Ascending aorta (tissue), 2 donors: ENCODE data around the gene TUBG1. TPM values are rescaled to one million over a fixed set of nuclear protein-coding genes. Genes with fewer than 3 reads are reported as not detected.

ENCODE experiments used
- DNase-seq, 2 donors: peaks; one replicate each; pipeline ENCODE4 v3.0.0-alpha.2; 2019; ENCODE audit warnings: low spot score in 2 of 2
- H3K27ac ChIP-seq, 2 donors: fragments of 200-600 bp; sonication (generic); one replicate each; pipeline ENCODE4 v1.5.1; 2016 to 2017; ENCODE audit warnings: mild to moderate bottlenecking in 1 of 2
- H3K27me3 ChIP-seq: fragments of 200-600 bp; sonication (generic); one replicate; pipeline ENCODE4 v1.5.1; 2017
- H3K36me3 ChIP-seq, 2 donors: fragments of 200-600 bp; sonication (generic); one replicate each; pipeline ENCODE4 v1.5.1; 2016
- H3K4me1 ChIP-seq, 2 donors: fragments of 200-600 bp; sonication (generic); one replicate each; pipeline ENCODE4 v1.5.1; 2016 to 2017; ENCODE audit warnings: mild to moderate bottlenecking in 1 of 2
- H3K4me3 ChIP-seq, 2 donors: fragments of 200-600 bp; sonication (generic); one replicate each; pipeline ENCODE4 v1.5.1; 2016 to 2017; ENCODE audit warnings: mild to moderate bottlenecking in 1 of 2
- H3K9me3 ChIP-seq, 2 donors: fragments of 200-600 bp; sonication (generic); one replicate each; pipeline ENCODE4 v1.5.1; 2016
- intact Hi-C: fragments of 100-400 bp; cut with DNase I; formaldehyde crosslinking; loops from one replicate; pipeline ENCODE4 v1.15.1; 2023
- total RNA-seq: library from RNA; depleted of rRNA; stranded (reverse); fragments of >200 nt; gene quantifications from one replicate; pipeline ENCODE4 v1.1.0, GENCODE V29; 2016
- TF ChIP-seq, protein P1 (sequence below), 3 experiments: fragments of 200-600 bp in 2 of 3; fragments of 450-650 bp in 1 of 3; sonication (generic) in 2 of 3; IDR thresholded peaks; one replicate each; pipeline ENCODE4 v1.5.1; 2016 to 2019; ENCODE audit warnings: antibody characterized with exemption in 3 of 3, mild to moderate bottlenecking in 1 of 3, moderate library complexity in 1 of 3

TUBG1 gene
- total RNA-seq, 1 donor from 2014 or later: 10.5 TPM

DNA sequence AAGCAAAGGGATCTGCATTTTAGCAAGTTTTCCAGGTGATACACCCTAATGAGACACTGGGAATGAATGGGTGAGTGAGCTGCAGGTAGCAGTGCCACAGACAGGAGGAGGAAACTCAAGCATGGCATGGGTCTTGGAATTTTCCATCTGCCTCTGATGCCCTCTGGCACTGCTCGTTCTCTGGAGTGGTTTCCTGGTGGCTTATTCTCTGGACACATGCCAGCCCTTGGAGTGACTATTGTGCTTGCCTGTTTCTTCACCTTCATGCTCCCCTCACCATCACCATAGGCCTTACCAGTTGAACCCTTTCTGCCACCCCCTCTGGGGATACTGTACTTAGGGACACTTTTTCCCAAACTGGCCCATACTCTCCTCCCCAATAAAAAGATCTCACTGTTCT lies 45.9 kb upstream of the TUBG1 start:
- no peak for DNase-seq
- H3K4me1 ChIP-seq: peaks cover 5 to 37% of the 10 kb centered on the region in 2 donors
- peaks cover 16 to 21% of the 10 kb centered on the region in 2 donors for H3K36me3 ChIP-seq
- TF ChIP-seq, protein P1, sequence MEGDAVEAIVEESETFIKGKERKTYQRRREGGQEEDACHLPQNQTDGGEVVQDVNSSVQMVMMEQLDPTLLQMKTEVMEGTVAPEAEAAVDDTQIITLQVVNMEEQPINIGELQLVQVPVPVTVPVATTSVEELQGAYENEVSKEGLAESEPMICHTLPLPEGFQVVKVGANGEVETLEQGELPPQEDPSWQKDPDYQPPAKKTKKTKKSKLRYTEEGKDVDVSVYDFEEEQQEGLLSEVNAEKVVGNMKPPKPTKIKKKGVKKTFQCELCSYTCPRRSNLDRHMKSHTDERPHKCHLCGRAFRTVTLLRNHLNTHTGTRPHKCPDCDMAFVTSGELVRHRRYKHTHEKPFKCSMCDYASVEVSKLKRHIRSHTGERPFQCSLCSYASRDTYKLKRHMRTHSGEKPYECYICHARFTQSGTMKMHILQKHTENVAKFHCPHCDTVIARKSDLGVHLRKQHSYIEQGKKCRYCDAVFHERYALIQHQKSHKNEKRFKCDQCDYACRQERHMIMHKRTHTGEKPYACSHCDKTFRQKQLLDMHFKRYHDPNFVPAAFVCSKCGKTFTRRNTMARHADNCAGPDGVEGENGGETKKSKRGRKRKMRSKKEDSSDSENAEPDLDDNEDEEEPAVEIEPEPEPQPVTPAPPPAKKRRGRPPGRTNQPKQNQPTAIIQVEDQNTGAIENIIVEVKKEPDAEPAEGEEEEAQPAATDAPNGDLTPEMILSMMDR (IDR thresholded peaks at IDR 0.05): no peak
- intact Hi-C loops: loop anchor here (5.0 kb wide), 1 partner anchor 114 kb away; the partner anchor contains the start of gene PLEKHH3
- H3K27me3 ChIP-seq: no peaks in the 10 kb centered on the region
- peak overlapping the region in 1 of 2 donors; percentile 84 for H3K4me3 ChIP-seq
- peak overlapping the region in 1 of 2 donors; percentile 19 for H3K27ac ChIP-seq
- H3K9me3 ChIP-seq: no peaks in the 10 kb centered on the region

DNA sequence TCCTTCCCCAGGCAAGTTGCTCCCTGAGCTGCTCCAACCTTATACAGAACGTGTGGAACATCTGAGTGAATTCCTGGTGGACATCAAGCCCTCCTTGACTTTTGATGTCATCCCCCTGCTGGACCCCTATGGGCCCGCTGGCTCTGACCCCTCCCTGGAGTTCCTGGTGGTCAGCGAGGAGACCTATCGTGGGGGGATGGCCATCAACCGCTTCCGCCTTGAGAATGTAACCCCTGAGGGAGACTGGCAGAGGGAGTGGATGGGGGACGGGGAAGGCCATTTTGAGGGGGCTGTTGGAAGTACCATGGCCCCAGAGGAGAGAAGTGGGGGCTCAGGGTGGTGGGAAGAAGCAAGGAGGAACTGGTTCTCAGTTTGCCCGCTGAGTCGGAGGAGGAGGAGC lies 45.5 kb upstream of the TUBG1 start:
- TF ChIP-seq, protein P1 (IDR thresholded peaks at IDR 0.05): no peak
- Histone ChIP-seq H3K4me1 (peaks cover 5 to 37% of the 10 kb centered on the region in 2 donors), H3K9me3 (no peaks in the 10 kb centered on the region), H3K36me3 (peaks cover 19 to 25% of the 10 kb centered on the region in 2 donors), H3K4me3 (no peak overlapping the region), H3K27me3 (no peaks in the 10 kb centered on the region), H3K27ac (peak overlapping the region in 1 of 2 donors; percentile 19)
- intact Hi-C loops: loop anchor here (5.0 kb wide), 1 partner anchor 113 kb away; the partner anchor contains the start of gene PLEKHH3
- no peak for DNase-seq

DNA sequence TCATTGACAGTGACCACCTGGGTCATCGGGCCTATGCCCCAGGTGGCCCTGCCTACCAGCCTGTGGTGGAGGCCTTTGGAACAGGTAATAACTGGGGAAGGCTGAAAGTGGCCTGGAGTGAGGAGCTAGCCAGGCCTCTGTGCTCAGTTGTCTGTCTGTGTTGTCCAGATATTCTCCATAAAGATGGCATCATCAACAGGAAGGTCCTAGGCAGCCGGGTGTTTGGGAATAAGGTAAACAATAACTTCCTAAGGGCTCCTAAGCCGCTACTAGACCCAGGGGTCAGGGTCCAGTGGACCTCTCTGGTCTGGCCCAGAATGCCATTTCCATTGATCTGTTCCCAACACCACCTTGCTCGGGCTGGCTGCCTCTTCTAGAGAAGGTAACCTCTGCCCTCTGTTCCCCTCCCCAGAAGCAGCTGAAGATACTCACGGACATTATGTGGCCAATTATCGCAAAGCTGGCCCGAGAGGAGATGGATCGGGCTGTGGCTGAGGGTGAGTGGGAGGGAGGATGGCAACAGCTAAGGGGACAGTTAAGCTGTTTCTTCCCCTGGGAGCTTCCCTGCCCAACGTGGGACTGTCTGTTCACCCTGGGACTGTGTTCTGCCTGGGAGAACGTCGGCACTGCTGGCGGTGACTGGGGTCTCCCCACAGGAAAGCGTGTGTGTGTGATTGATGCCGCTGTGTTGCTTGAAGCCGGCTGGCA lies 44.5 kb upstream of the TUBG1 start:
- TF ChIP-seq, protein P1 (IDR thresholded peaks at IDR 0.05): no peak
- H3K4me3 ChIP-seq: no peak overlapping the region
- peaks cover 27 to 35% of the 10 kb centered on the region in 2 donors for H3K36me3 ChIP-seq
- no peak overlapping the region for H3K27ac ChIP-seq
- H3K9me3 ChIP-seq: no peaks in the 10 kb centered on the region
- H3K27me3 ChIP-seq: no peaks in the 10 kb centered on the region
- peaks cover 5 to 37% of the 10 kb centered on the region in 2 donors for H3K4me1 ChIP-seq
- no peak for DNase-seq
- intact Hi-C loops: loop anchor here (5.0 kb wide), 1 partner anchor 112 kb away; the partner anchor contains the start of gene PLEKHH3

DNA sequence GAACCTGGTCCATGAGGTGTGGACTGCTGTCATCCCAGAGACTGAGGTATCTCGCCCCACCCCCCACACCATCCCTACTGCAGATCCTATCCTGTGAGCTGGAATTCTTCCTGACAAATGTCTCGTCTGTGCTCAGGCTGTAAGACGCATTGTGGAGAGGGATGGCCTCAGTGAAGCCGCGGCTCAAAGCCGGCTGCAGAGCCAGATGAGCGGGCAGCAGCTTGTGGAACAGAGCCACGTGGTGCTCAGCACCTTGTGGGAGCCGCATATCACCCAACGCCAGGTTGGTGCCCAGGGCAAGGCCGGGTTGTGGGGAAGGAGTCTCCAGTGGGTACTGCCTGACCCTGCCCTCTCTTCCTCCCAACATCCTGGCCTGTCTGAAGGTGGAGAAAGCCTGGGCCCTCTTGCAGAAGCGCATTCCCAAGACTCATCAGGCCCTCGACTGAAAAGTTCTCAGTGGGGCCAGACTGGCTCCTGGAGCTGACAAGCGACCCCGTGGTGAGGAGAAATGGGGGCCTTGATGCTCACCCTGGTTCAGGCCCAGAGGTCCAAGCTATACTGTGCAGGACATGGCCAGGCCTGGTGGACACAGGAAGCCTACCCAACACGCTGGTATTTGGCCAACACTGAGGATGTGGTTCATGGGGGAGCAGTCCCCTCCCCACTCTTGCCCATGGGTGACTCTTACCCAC lies 43.8 kb upstream of the TUBG1 start:
- Histone ChIP-seq H3K36me3 (peaks cover 29 to 42% of the 10 kb centered on the region in 2 donors), H3K4me3 (no peak overlapping the region), H3K27ac (peak overlapping the region; percentile 89 to 97), H3K9me3 (no peaks in the 10 kb centered on the region), H3K4me1 (peaks cover 5 to 37% of the 10 kb centered on the region in 2 donors), H3K27me3 (no peaks in the 10 kb centered on the region)
- TF ChIP-seq, protein P1 (IDR thresholded peaks at IDR 0.05): no peak
- intact Hi-C loops: loop anchor here (1.0 kb wide), 1 partner anchor 29 kb away; the partner anchor contains the start of gene NAGLU
- DNase-seq: no peak

DNA sequence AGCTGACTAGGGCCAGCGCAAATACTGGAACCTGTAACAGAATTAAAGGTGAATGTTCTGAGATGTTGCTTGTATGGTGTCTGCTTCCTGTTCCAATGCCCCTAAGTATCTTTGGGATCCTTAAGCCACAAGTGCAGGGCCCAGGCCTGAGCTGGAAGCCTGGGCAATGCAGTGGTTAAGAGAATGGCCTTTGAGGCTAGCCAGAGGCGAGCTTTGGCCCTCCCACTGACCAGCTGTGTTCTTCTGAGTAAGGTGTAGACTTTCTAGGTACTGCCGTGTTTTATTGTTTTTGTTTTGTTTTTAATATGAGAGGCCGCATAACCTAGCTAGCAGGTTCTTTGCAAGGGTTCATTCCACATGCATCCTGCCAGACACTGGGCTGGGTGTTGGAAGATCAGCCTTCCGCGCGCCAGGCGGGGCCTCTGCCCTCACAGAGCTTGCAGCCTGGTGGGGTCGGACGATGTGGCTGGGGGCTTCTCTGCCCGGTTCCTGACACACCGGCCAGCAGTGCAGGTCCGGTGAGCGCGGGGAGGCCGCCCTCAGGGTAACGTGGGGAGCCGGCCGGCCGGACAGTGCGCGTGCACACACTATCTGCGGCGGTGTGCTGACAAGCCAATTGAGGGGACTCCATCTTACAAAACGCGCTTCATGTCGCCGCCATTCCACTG lies 43.1 kb upstream of the TUBG1 start:
- TF ChIP-seq, protein P1 (IDR thresholded peaks at IDR 0.05): no peak
- intact Hi-C loops: loop anchor here (1.0 kb wide), 1 partner anchor 30 kb away; the partner anchor contains the start of gene NAGLU
- H3K36me3 ChIP-seq: peaks cover 32 to 49% of the 10 kb centered on the region in 2 donors

More for the DNA sequence above, 43.1 kb upstream of the TUBG1 start:
- H3K27me3 ChIP-seq: no peaks in the 10 kb centered on the region
- no peaks in the 10 kb centered on the region for H3K9me3 ChIP-seq
- DNase-seq: no peak
- peak overlapping the region; percentile 70 to 82 for H3K4me3 ChIP-seq
- H3K27ac ChIP-seq: peak overlapping the region; percentile 89 to 97
- H3K4me1 ChIP-seq: peaks cover 5 to 34% of the 10 kb centered on the region in 2 donors
